ENCODE results near the gene HYAL3.

DNA sequence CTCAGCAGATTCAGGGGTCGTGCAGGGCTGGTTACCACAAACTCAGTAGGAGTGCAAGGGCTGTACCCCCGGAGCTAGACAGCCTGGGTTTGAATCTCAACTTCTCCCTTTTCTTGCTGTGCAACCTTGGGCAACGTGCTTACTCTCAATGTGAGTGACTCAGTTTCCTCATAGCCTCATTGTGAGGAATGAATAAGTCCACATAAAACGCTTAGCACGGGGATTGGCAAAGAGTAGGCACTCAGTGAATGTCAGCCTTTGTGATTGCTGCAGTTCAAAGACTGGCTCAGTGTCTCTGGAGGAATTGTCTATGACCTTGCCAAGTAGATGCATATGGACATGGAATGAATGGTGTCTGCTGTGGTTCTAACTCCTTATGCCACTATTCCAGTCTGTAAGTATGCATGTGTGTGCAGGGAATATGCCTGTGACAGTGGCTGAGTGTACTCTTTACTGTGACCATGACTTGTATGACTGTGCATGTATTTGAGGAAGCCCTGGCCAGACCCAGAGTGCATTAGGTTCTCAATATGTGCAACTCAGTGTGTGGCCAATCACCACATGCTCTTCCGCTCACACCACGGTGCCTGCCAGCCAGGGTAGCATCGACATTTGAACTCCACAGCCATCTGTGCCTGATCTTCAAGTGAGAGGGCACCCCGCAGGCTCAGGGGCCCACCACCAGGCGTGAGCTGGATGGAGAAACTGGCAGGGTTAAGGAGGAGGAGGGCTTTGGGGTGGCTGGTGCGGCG lies 900 bp upstream of the HYAL3 start:
- TF ChIP-seq CTCF (IDR thresholded peaks at IDR 0.05; ENCODE audit: insufficient read depth, low read length, poor library complexity, severe bottlenecking): no peak
- TF ChIP-seq EZH2phosphoT487 (conservative IDR thresholded peaks at IDR 0.05; ENCODE audit: low read length): no peak
